ENCODE data around the gene CGB7. TPM values are rescaled to one million over a fixed set of nuclear protein-coding genes. Genes with fewer than 3 reads are reported as not detected.

CGB7 gene
- total and polyA plus RNA-seq, 9 of the 15 experiments (the other 6 are each of a cell fraction or from before 2014, with no cell fraction given): not detected

DNA sequence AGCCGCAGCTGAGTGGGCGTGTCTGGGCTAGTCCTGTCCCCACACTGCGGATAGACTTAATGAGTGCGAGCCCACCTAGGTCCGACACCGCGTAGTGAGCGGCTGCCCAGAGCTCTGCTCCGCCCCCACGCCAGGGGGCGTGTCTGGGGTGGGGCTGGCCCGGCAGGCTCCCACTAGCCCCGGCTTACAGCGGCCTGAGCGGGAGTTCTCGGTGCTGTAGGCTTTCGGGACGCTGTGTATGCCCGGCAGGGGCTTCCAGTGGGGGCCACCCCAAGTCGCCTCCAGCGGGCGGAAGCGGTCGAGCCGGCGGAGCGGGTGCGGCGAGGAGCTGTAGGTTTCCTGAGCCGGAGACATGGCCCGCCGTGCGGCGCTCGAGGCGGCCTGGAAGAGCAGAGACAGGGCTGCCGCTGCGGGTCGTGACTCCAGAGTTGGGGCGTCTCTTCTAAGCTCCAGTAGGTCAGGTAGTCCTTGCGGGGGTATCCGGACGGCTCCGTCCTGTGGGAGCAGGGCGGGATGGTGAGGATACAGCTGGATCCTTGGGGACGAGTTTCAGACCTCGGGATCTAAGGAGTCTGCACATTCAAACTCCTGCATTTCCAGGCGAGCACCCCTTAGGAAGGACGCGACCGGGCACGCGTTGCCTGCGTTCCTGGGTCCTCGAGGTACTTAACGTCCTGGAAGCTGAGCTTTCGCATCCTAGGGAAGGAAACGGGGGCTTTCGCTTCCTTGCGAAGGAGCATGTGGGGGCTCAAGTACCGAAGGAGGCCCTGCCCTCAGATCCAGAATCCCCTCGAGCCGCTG is 1.2 kb downstream of the CGB7 start (continued):
- TF ChIP-seq, protein P1, sequence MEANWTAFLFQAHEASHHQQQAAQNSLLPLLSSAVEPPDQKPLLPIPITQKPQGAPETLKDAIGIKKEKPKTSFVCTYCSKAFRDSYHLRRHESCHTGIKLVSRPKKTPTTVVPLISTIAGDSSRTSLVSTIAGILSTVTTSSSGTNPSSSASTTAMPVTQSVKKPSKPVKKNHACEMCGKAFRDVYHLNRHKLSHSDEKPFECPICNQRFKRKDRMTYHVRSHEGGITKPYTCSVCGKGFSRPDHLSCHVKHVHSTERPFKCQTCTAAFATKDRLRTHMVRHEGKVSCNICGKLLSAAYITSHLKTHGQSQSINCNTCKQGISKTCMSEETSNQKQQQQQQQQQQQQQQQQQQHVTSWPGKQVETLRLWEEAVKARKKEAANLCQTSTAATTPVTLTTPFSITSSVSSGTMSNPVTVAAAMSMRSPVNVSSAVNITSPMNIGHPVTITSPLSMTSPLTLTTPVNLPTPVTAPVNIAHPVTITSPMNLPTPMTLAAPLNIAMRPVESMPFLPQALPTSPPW (CRISPR knock-in tag; IDR thresholded peaks at IDR 0.05): peak; percentile 67
- TF ChIP-seq ZNF311 (CRISPR knock-in tag; IDR thresholded peaks at IDR 0.05) (no peak), ZBTB9 (CRISPR knock-in tag; IDR thresholded peaks at IDR 0.05) (no peak), BRD4 (IDR thresholded peaks at IDR 0.05) (no peak), TAF15 (IDR thresholded peaks at IDR 0.05; ENCODE audit: low read depth, low read length) (no peak), NCOA6 (IDR thresholded peaks at IDR 0.05) (no peak), ZNF282 (CRISPR knock-in tag; IDR thresholded peaks at IDR 0.05) (no peak), RBM25 (IDR thresholded peaks at IDR 0.05; ENCODE audit: low read depth, low read length, severe bottlenecking) (no peak), DMBX1 (CRISPR knock-in tag; IDR thresholded peaks at IDR 0.05; ENCODE audit: borderline replicate concordance) (no peak), E2F3 (CRISPR knock-in tag; IDR thresholded peaks at IDR 0.05) (no peak), GABPB2 (CRISPR knock-in tag; conservative IDR thresholded peaks at IDR 0.05) (no peak), NFIX (CRISPR knock-in tag; IDR thresholded peaks at IDR 0.05; ENCODE audit: low read depth) (no peak), EZH2 (IDR thresholded peaks at IDR 0.05; ENCODE audit: borderline replicate concordance, low read depth, low read length) (no peak), HDAC3 (IDR thresholded peaks at IDR 0.05; ENCODE audit: borderline replicate concordance, partially characterized antibody) (no peak), NCOA1 (IDR thresholded peaks at IDR 0.05; ENCODE audit: low read depth) (no peak), ZNF589 (CRISPR knock-in tag; IDR thresholded peaks at IDR 0.05; ENCODE audit: low read depth) (no peak), MTA3 (IDR thresholded peaks at IDR 0.05; ENCODE audit: borderline replicate concordance) (peak; percentile 64; the same call in 1 of the 2 replicates), C11orf30 (IDR thresholded peaks at IDR 0.05; ENCODE audit: low read depth) (no peak), RFX5 (IDR thresholded peaks at IDR 0.05; ENCODE audit: low read depth, low read length) (no peak)
- TF ChIP-seq, protein P2, sequence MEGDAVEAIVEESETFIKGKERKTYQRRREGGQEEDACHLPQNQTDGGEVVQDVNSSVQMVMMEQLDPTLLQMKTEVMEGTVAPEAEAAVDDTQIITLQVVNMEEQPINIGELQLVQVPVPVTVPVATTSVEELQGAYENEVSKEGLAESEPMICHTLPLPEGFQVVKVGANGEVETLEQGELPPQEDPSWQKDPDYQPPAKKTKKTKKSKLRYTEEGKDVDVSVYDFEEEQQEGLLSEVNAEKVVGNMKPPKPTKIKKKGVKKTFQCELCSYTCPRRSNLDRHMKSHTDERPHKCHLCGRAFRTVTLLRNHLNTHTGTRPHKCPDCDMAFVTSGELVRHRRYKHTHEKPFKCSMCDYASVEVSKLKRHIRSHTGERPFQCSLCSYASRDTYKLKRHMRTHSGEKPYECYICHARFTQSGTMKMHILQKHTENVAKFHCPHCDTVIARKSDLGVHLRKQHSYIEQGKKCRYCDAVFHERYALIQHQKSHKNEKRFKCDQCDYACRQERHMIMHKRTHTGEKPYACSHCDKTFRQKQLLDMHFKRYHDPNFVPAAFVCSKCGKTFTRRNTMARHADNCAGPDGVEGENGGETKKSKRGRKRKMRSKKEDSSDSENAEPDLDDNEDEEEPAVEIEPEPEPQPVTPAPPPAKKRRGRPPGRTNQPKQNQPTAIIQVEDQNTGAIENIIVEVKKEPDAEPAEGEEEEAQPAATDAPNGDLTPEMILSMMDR (IDR thresholded peaks at IDR 0.05 in 2 of 3, conservative IDR thresholded peaks at IDR 0.05 in 1 of 3; ENCODE audit: insufficient read depth in 2 of 3, low read depth in 1 of 3, low read length in 3 of 3): peak in 2 of 3 experiments; percentile 18 to 34; a peak in 2 of 6 replicates
- TF ChIP-seq, protein P3, sequence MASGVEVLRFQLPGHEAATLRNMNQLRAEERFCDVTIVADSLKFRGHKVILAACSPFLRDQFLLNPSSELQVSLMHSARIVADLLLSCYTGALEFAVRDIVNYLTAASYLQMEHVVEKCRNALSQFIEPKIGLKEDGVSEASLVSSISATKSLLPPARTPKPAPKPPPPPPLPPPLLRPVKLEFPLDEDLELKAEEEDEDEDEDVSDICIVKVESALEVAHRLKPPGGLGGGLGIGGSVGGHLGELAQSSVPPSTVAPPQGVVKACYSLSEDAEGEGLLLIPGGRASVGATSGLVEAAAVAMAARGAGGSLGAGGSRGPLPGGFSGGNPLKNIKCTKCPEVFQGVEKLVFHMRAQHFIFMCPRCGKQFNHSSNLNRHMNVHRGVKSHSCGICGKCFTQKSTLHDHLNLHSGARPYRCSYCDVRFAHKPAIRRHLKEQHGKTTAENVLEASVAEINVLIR (CRISPR knock-in tag; IDR thresholded peaks at IDR 0.05): no peak
- TF ChIP-seq, protein P4, sequence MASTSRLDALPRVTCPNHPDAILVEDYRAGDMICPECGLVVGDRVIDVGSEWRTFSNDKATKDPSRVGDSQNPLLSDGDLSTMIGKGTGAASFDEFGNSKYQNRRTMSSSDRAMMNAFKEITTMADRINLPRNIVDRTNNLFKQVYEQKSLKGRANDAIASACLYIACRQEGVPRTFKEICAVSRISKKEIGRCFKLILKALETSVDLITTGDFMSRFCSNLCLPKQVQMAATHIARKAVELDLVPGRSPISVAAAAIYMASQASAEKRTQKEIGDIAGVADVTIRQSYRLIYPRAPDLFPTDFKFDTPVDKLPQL (IDR thresholded peaks at IDR 0.05; ENCODE audit: extremely low read depth, insufficient read length): no peak
